ENCODE data around the gene NEK4.
A peak's percentile ranks its signal among the peaks of the same experiment; 100 is the strongest.
"Not testable (repeated sequence)": the region's sequence is repeated elsewhere in the genome, so short reads cannot be mapped to it uniquely, and the experiment has no call there.

NEK4 gene

DNA sequence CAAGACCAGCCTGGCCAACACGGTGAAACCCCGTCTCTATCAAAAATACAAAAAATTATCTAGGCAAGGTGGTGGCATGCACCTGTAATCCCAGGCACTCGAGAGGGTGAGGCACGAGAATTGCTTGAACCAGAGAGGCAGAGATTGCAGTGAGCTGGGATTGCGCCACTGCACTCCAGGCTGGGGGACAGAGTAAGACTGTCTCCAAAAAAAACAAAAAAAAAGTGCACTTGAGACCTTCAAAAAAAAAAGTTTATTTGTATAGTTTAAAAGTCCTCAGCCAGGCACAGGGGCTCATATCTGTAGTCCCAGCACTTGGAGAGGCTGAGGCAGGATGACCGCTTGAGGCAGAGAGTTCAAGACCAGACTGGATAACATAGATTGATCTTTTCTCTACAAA lies 87.1 kb downstream of the NEK4 start:
- DNase-seq (ENCODE audit: low read depth): no peak
- TF ChIP-seq, protein P1, sequence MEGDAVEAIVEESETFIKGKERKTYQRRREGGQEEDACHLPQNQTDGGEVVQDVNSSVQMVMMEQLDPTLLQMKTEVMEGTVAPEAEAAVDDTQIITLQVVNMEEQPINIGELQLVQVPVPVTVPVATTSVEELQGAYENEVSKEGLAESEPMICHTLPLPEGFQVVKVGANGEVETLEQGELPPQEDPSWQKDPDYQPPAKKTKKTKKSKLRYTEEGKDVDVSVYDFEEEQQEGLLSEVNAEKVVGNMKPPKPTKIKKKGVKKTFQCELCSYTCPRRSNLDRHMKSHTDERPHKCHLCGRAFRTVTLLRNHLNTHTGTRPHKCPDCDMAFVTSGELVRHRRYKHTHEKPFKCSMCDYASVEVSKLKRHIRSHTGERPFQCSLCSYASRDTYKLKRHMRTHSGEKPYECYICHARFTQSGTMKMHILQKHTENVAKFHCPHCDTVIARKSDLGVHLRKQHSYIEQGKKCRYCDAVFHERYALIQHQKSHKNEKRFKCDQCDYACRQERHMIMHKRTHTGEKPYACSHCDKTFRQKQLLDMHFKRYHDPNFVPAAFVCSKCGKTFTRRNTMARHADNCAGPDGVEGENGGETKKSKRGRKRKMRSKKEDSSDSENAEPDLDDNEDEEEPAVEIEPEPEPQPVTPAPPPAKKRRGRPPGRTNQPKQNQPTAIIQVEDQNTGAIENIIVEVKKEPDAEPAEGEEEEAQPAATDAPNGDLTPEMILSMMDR (IDR thresholded peaks at IDR 0.05; ENCODE audit: low read length, missing control alignments): no peak
- H3K4me3 ChIP-seq (replicated peaks; ENCODE audit: low read depth, low read length): no peak overlapping the region

DNA sequence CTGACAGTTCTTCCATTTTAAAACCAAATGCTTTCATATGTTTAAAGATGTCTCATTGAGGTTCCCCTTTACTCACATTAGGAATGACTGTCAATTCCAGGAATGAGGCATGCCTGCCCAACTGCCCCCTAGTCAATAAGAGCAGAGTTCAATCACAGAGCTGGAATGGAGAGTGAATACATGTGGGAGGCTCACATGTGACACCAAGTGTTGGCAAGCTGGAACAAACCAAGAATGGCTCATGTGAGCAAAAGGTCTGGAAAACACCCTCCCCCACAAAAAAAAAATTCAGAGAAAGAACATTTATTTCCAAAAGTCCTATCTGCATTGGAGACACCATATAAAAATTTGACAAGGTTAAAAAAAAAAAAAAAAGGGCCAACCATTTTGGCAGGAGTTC lies 88.7 kb downstream of the NEK4 start:
- no peak overlapping the region for H3K4me3 ChIP-seq (replicated peaks; ENCODE audit: low read depth, low read length)
- TF ChIP-seq, protein P1 (IDR thresholded peaks at IDR 0.05; ENCODE audit: low read length, missing control alignments): no peak
- peak; percentile 84 for DNase-seq (ENCODE audit: low read depth)

DNA sequence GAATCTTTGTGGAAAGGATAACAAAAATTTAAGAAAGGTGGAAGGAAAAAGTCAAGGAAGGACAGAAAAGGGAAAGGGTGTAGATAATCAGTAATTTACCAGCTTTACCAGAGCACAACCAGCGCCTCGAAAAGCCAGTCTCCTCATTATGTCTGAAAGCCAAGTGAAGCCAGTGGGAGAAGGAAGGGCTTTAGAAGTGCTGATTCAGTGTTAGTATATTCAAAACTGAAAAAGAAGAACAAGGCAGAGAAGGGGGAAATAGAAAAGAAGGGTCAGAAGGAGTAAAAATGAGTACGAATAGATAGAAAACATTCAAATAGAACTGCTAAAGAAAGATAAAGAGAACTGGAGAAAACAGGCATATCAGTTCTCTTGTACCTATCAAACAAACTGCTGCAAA lies 89.1 kb downstream of the NEK4 start:
- DNase-seq (ENCODE audit: low read depth): no peak
- no peak overlapping the region for H3K4me3 ChIP-seq (replicated peaks; ENCODE audit: low read depth, low read length)
- TF ChIP-seq, protein P1 (IDR thresholded peaks at IDR 0.05; ENCODE audit: low read length, missing control alignments): no peak

DNA sequence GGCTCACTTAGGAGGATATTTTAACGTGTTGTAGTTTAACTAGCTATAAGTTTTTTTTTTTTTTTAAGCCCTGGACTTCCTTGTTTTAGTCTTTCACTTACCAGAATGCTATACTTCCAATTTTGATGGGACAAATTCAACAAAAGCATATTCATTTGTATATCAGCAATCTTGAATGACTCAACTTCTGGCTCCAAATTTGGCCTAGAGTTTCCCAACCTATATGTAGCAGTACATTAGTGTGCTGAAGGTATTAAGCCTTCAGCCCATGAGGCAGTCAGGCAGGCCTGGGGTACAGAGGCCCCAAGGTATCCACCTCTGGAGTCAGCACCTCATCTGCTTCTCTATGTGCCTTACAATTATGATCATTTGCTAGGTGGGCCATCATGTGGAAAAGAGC lies 90.9 kb downstream of the NEK4 start:
- peak; percentile 64 for DNase-seq (ENCODE audit: low read depth)
- no peak overlapping the region for H3K4me3 ChIP-seq (replicated peaks; ENCODE audit: low read depth, low read length)
- TF ChIP-seq, protein P1 (IDR thresholded peaks at IDR 0.05; ENCODE audit: low read length, missing control alignments): no peak

DNA sequence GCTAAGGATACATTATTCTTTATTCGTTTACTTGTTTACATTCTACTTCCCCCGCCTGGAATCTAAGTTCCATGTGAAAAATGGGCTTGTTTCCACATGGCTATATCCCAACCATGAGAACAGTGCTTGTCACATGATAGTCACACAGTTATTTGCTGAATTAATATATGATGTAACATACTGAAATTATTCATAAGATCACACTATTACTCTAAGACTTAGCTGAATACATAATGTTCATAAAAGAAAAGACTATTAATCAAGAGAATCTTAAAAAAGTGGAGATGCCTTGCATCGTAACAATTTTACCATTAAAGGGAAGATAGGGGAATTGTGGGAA lies 91.6 kb downstream of the NEK4 start:
- TF ChIP-seq, protein P1 (IDR thresholded peaks at IDR 0.05; ENCODE audit: low read length, missing control alignments): no peak
- DNase-seq (ENCODE audit: low read depth): peak; percentile 39
- no peak overlapping the region for H3K4me3 ChIP-seq (replicated peaks; ENCODE audit: low read depth, low read length)

DNA sequence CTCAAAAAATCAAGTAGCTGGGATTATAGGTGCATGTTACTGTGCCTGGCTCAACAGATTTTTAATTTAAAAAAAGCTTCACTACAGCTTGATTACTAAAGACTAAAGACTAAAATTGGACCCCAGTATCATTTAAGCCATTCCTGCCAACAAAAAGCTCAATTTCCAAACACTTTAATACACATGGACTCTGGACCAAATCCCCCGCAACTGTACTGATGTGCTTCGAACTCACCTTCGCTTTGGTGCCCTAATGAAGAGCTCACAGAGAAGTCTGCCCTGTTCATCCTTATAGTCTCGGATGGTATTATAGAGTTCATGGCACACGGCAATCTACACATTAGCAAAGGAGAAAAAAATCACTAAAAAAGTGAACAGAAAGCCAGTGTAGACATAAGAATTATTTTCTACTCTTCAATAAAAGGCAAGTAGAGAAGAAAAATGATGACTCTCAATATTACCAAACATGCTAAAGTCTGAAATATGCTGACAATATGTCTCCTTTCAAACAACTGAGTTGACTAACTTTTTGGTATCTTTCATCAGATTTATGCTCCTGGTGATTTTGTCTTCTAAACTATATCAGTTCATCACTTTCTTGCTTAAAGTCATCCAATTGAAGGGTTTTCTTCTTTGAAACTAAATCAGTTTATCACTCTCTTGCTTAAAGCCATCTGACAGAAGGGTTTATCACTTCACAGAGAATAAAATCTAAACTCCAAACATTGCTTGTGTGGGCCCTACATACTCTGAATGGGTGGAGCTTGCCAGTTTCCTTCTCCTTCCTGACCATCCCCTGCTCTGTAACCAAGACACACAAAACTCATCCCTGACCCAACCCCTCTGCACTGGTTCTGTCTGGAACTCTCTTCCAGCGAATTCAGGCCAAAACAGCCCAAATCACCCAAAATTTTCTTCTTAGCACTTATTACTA lies 92.2 kb downstream of the NEK4 start:
- no peak for DNase-seq (ENCODE audit: low read depth)
- no peak overlapping the region for H3K4me3 ChIP-seq (replicated peaks; ENCODE audit: low read depth, low read length)
- TF ChIP-seq, protein P1 (IDR thresholded peaks at IDR 0.05; ENCODE audit: low read length, missing control alignments): no peak

DNA sequence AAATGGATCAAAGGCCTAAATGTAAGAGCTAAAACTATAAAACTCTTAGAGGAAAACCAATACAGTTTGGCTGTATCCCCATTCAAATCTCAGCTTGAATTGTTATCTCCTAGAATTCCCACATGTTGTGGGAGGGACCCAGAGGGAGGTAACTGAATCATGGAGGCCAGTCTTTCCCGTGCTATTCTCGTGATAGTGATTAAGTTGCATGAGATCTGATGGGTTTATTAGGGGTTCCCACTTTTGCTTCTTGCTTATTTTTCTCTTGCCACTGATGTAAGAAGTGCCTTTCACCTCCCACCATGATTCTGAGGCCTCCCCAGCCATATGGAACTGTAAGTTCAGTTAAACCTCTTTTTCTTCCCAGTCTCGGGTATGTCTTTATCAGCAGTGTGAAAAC lies 94.5 kb downstream of the NEK4 start:
- DNase-seq (ENCODE audit: low read depth); H3K4me3 ChIP-seq (replicated peaks; ENCODE audit: low read depth, low read length): not testable (repeated sequence)
